IMR-90 (cell line): ENCODE results near the gene ZCCHC7. TPM values are rescaled to one million over a fixed set of nuclear protein-coding genes. Genes with fewer than 3 reads are reported as not detected.

Experiments
- ATAC-seq: fragments of 200-7000 bp; cut with Tn5 transposase; 2 replicates; pipeline ENCODE4 v1.9.1; 2020; ENCODE audit warnings: low read depth, mild to moderate bottlenecking, moderate library complexity
- BruUV-seq: library from RNA; stranded (reverse); fragments of 400-500 nt; replicated peaks from 2 replicates; lab custom pipeline; 2021; lab: Mats Ljungman, UMichigan
- CTCF ChIA-PET: fragments of 300-600 bp; formaldehyde crosslinking; extraction: SDS; loops from one replicate; lab custom pipeline; 2021; ENCODE audit warnings: antibody characterized with exemption; lab: Yijun Ruan, JAX
- POLR2A ChIA-PET: fragments of 300-600 bp; sonication (Branson Sonifier 250); formaldehyde crosslinking; loops from one replicate; lab custom pipeline; 2022; ENCODE audit warnings: antibody characterized with exemption; ENCODE audit not compliant: unreplicated experiment; lab: Charles Lee
- DNase-seq: peaks from one replicate; pipeline ENCODE4 v3.0.0; 2013
- H2AFZ ChIP-seq: replicated peaks from 2 replicates; pipeline ENCODE3; 2013; ENCODE audit warnings: low read length, mild to moderate bottlenecking; ENCODE audit not compliant: poor library complexity
- H2AK5ac ChIP-seq: 2 replicates; pipeline ENCODE4 v1.6.1; 2013; ENCODE audit warnings: low read depth, low read length, inconsistent platforms
- H2AK9ac ChIP-seq: replicated peaks from 2 replicates; pipeline ENCODE3; 2013; ENCODE audit warnings: mild to moderate bottlenecking, low read depth, low read length, moderate library complexity; ENCODE audit not compliant: poor library complexity
- H2BK120ac ChIP-seq: 2 replicates; pipeline ENCODE4 v1.6.1; 2013; ENCODE audit warnings: low read depth, low read length, inconsistent platforms
- H2BK15ac ChIP-seq: 3 replicates; pipeline ENCODE4 v1.6.1; 2013; ENCODE audit warnings: low read depth, low read length, inconsistent platforms
- H2BK20ac ChIP-seq: 2 replicates; pipeline ENCODE4 v1.6.1; 2013; ENCODE audit warnings: low read depth, mild to moderate bottlenecking, inconsistent platforms, low read length, moderate library complexity
- H2BK5ac ChIP-seq: 2 replicates; pipeline ENCODE4 v1.6.1; 2013; ENCODE audit warnings: mild to moderate bottlenecking, low read depth, low read length, inconsistent platforms; ENCODE audit not compliant: poor library complexity, severe bottlenecking
- H3K14ac ChIP-seq: replicated peaks from 2 replicates; pipeline ENCODE4 v1.6.1; 2013; ENCODE audit warnings: low read depth, low read length, inconsistent platforms
- H3K18ac ChIP-seq: 2 replicates; pipeline ENCODE4 v1.6.1; 2013; ENCODE audit warnings: low read depth, low read length, control low read depth
- H3K23ac ChIP-seq: 2 replicates; pipeline ENCODE4 v1.6.1; 2013; ENCODE audit warnings: low read depth, low read length, inconsistent platforms
- H3K27ac ChIP-seq: 2 replicates; pipeline ENCODE4 v1.5.1; 2013; ENCODE audit warnings: mild to moderate bottlenecking, control low read depth, low read length; ENCODE audit not compliant: insufficient read depth
- H3K27me3 ChIP-seq: 2 replicates; pipeline ENCODE4 v1.6.1; 2013; ENCODE audit warnings: low read length; ENCODE audit not compliant: control insufficient read depth, insufficient read depth
- H3K36me3 ChIP-seq: 2 replicates; pipeline ENCODE4 v1.6.1; 2013; ENCODE audit warnings: low read length, mixed read lengths; ENCODE audit not compliant: control insufficient read depth, insufficient read depth
- H3K4ac ChIP-seq: 2 replicates; pipeline ENCODE4 v1.6.1; 2013; ENCODE audit warnings: low read depth, low read length, inconsistent platforms
- H3K4me1 ChIP-seq: 2 replicates; pipeline ENCODE4 v1.6.1; 2013; ENCODE audit warnings: low read length, mixed read lengths; ENCODE audit not compliant: control insufficient read depth, insufficient read depth
- H3K4me2 ChIP-seq: 2 replicates; pipeline ENCODE4 v1.6.1; 2013; ENCODE audit warnings: low read depth, mild to moderate bottlenecking, control low read depth, low read length, moderate library complexity
- H3K4me3 ChIP-seq: 2 replicates; pipeline ENCODE4 v1.5.1; 2013; ENCODE audit warnings: low read depth, mild to moderate bottlenecking, control low read depth, low read length, moderate library complexity; ENCODE audit not compliant: insufficient read depth
- H3K56ac ChIP-seq: 2 replicates; pipeline ENCODE4 v1.6.1; 2013; ENCODE audit warnings: low read length, inconsistent platforms; ENCODE audit not compliant: insufficient read depth; ENCODE audit errors: extremely low read depth
- H3K79me1 ChIP-seq, 2 experiments: 2 replicates each; pipeline ENCODE4 v1.6.1; 2013; ENCODE audit warnings: low read length in 2 of 2, inconsistent platforms in 1 of 2, low read depth in 1 of 2
- H3K9ac ChIP-seq: 2 replicates; pipeline ENCODE4 v1.6.1; 2013; ENCODE audit warnings: low read depth, low read length, control low read depth
- H3K9me1 ChIP-seq: 2 replicates; pipeline ENCODE4 v1.6.1; 2013; ENCODE audit warnings: low read length, inconsistent platforms; ENCODE audit not compliant: insufficient read depth
- H3K9me3 ChIP-seq: 2 replicates; pipeline ENCODE4 v1.6.1; 2013; ENCODE audit warnings: low read length; ENCODE audit not compliant: control insufficient read depth, insufficient read depth
- H4K20me1 ChIP-seq: 2 replicates; pipeline ENCODE4 v1.6.1; 2013; ENCODE audit warnings: low read length, inconsistent platforms; ENCODE audit not compliant: insufficient read depth
- H4K5ac ChIP-seq: 2 replicates; pipeline ENCODE4 v1.6.1; 2013; ENCODE audit warnings: mild to moderate bottlenecking, low read depth, low read length, control low read depth
- H4K8ac ChIP-seq, 2 experiments: 2 replicates each; pipeline ENCODE4 v1.6.1; 2013; ENCODE audit warnings: low read depth in 2 of 2, low read length in 2 of 2, control low read depth in 1 of 2, inconsistent platforms in 1 of 2
- H4K91ac ChIP-seq: 2 replicates; pipeline ENCODE4 v1.6.1; 2013; ENCODE audit warnings: low read depth, low read length, inconsistent platforms; ENCODE audit not compliant: insufficient read depth
- BHLHE40 ChIP-seq: fragments of 150-350 bp; IDR thresholded peaks from 2 replicates; pipeline ENCODE4 v1.6.1; 2016; ENCODE audit warnings: mild to moderate bottlenecking, low read depth, low read length
- MAFK ChIP-seq: IDR thresholded peaks from 2 replicates; pipeline ENCODE4 v1.6.1; 2012; ENCODE audit warnings: low read depth, low read length, improper control_type of control experiment
- MXI1 ChIP-seq: IDR thresholded peaks from 2 replicates; pipeline ENCODE4 v1.6.1; 2012; ENCODE audit warnings: low read depth, mild to moderate bottlenecking, low read length, moderate library complexity, borderline replicate concordance
- NFE2L2 ChIP-seq: fragments of 150-350 bp; IDR thresholded peaks from 2 replicates; pipeline ENCODE4 v1.6.1; 2016; ENCODE audit warnings: low read depth, mild to moderate bottlenecking, low read length
- RAD21 ChIP-seq: IDR thresholded peaks from 2 replicates; pipeline ENCODE4 v1.6.1; 2012; ENCODE audit warnings: low read length, improper control_type of control experiment
- RFX5 ChIP-seq: IDR thresholded peaks from 2 replicates; pipeline ENCODE4 v1.8.0; 2012; ENCODE audit warnings: low read depth, mild to moderate bottlenecking, low read length, moderate library complexity
- SMC3 ChIP-seq: fragments of 150-350 bp; IDR thresholded peaks from 2 replicates; pipeline ENCODE4 v1.6.1; 2016; ENCODE audit warnings: low read depth, mild to moderate bottlenecking, antibody characterized with exemption, low read length, moderate library complexity
- WGBS, 2 experiments: methylation state at CpG; one replicate each; pipeline versions ENCODE4 v1.1.5 to v1.1.7; 2013; ENCODE audit warnings: missing lambda C conversion rate in 2 of 2; ENCODE audit not compliant: insufficient read length in 1 of 2; ENCODE audit errors: extremely low coverage in 2 of 2; 5-methylcytosine and 5-hydroxymethylcytosine counted together
- dilution Hi-C: fragments of 300-500 bp; cut with HindIII; formaldehyde crosslinking; loops from one replicate; pipeline ENCODE4 v1.14.3; 2018; ENCODE audit warnings: low sequenced_read_pairs; ENCODE audit not compliant: unreplicated experiment
- in situ Hi-C: fragments of 300-500 bp; cut with MboI; formaldehyde crosslinking; loops from 3 replicates; pipeline ENCODE4 v1.14.3; 2019; ENCODE audit warnings: low sequenced_read_pairs, inconsistent platforms, mixed read lengths
- intact Hi-C: fragments of 100-400 bp; cut with micrococcal nuclease; formaldehyde crosslinking; loops from 2 replicates; pipeline ENCODE4 v1.10.0; 2022
- polyA plus RNA-seq, 3 experiments: library from polyadenylated mRNA; depleted of rRNA; stranded (reverse); fragments of >200 nt; gene quantifications; 2 replicates each; pipeline ENCODE4 v1.2.3, GENCODE V29; 2012; ENCODE audit warnings: low replicate concordance in 1 of 3
- total RNA-seq: library from RNA; depleted of rRNA; stranded (reverse); fragments of >200 nt; gene quantifications from 2 replicates; pipeline ENCODE4 v1.2.3, GENCODE V29; 2012
- TF ChIP-seq, protein P1 (sequence below): conservative IDR thresholded peaks from 2 replicates; pipeline ENCODE4 v1.5.1; 2012; ENCODE audit warnings: mild to moderate bottlenecking, low read depth, low read length, improper control_type of control experiment
- TF ChIP-seq, protein P2 (sequence below): fragments of 150-350 bp; IDR thresholded peaks from 2 replicates; pipeline ENCODE4 v1.6.1; 2017; ENCODE audit warnings: mild to moderate bottlenecking, antibody characterized with exemption, low read length, low read depth

ZCCHC7 gene
- total and polyA plus RNA-seq, 2 of the 4 experiments (the other 2 are of a cell fraction), result 13.6 to 28.7 TPM

DNA sequence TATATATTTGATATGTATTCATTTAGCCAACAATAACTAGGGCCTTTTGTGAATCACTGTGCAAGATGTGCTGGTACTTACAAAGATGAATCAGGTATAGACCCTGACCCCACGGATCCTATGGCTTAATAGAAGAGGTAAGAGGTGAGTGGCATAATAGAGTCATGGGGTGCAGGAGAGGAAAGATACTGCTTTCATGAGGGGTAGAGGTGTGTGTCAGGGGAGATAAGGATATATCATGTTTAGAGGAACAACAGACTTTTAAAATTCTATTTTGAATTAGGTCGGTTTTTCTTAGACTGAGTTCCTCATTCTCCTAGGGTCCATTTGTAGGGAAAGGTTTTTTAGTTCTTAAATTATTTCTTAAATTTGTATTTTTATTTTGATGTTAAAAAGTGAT lies 27.8 kb downstream of the ZCCHC7 start:
- CTCF ChIA-PET, result no interaction called here
- no peak overlapping the region for H3K9ac ChIP-seq
- H2AK9ac ChIP-seq, result no peak overlapping the region
- DNase-seq (no peak), ATAC-seq (no peak)
- POLR2A ChIA-PET, result no interaction called here
- H3K27me3 ChIP-seq, result no peaks in the 10 kb centered on the region
- no peak overlapping the region for H3K27ac ChIP-seq
- H4K8ac ChIP-seq, result no peak overlapping the region
- H2BK20ac ChIP-seq, result no peak overlapping the region
- no peaks in the 10 kb centered on the region for H3K9me3 ChIP-seq
- BruUV-seq, result no TSS peak
- H3K4ac ChIP-seq, result no peak overlapping the region
- no peak overlapping the region for H2AK5ac ChIP-seq
- no peak overlapping the region for H4K91ac ChIP-seq
- H3K79me1 ChIP-seq, result peaks cover 2 to 10% of the 10 kb centered on the region in 2 experiments; a peak in 2 of 4 replicates
- dilution Hi-C loops (no loop called here), in situ Hi-C loops (no loop called here), intact Hi-C loops (loop anchor here (5.0 kb wide), 1 partner anchor 109 kb away; no protein-coding TSS in a partner anchor)
- H3K23ac ChIP-seq, result no peak overlapping the region
- H3K4me1 ChIP-seq, result no peaks in the 10 kb centered on the region
- TF ChIP-seq MXI1 (no peak), BHLHE40 (no peak), RAD21 (no peak), MAFK (no peak), NFE2L2 (no peak), SMC3 (no peak), RFX5 (no peak)
- TF ChIP-seq, protein P1, sequence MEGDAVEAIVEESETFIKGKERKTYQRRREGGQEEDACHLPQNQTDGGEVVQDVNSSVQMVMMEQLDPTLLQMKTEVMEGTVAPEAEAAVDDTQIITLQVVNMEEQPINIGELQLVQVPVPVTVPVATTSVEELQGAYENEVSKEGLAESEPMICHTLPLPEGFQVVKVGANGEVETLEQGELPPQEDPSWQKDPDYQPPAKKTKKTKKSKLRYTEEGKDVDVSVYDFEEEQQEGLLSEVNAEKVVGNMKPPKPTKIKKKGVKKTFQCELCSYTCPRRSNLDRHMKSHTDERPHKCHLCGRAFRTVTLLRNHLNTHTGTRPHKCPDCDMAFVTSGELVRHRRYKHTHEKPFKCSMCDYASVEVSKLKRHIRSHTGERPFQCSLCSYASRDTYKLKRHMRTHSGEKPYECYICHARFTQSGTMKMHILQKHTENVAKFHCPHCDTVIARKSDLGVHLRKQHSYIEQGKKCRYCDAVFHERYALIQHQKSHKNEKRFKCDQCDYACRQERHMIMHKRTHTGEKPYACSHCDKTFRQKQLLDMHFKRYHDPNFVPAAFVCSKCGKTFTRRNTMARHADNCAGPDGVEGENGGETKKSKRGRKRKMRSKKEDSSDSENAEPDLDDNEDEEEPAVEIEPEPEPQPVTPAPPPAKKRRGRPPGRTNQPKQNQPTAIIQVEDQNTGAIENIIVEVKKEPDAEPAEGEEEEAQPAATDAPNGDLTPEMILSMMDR, result no peak
- TF ChIP-seq, protein P2, sequence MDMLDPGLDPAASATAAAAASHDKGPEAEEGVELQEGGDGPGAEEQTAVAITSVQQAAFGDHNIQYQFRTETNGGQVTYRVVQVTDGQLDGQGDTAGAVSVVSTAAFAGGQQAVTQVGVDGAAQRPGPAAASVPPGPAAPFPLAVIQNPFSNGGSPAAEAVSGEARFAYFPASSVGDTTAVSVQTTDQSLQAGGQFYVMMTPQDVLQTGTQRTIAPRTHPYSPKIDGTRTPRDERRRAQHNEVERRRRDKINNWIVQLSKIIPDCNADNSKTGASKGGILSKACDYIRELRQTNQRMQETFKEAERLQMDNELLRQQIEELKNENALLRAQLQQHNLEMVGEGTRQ, result no peak
- no peak overlapping the region for H3K4me3 ChIP-seq
- no peaks in the 10 kb centered on the region for H4K20me1 ChIP-seq
- no peak overlapping the region for H2BK15ac ChIP-seq
- H3K36me3 ChIP-seq, result no peaks in the 10 kb centered on the region
- no peak overlapping the region for H3K14ac ChIP-seq
- no peak overlapping the region for H2BK120ac ChIP-seq
- H3K18ac ChIP-seq, result no peak overlapping the region
- no peak overlapping the region for H2BK5ac ChIP-seq
- no peaks in the 10 kb centered on the region for H3K9me1 ChIP-seq
- WGBS, 2 experiments, result no CpG with 5 or more reads among the region's 2 CpGs
- no peak overlapping the region for H3K4me2 ChIP-seq
- H4K5ac ChIP-seq, result no peak overlapping the region
- no peak overlapping the region for H2AFZ ChIP-seq
- H3K56ac ChIP-seq, result no peak overlapping the region
